ENCODE results near the gene SH3PXD2B. TPM values are rescaled to one million over a fixed set of nuclear protein-coding genes. Genes with fewer than 3 reads are reported as not detected.
"Not testable (repeated sequence)": the region's sequence is repeated elsewhere in the genome, so short reads cannot be mapped to it uniquely, and the experiment has no call there.

Gene SH3PXD2B
- polyA plus RNA-seq, 3 donors, result 5.7 to 23.6 (median 9.6) TPM

GRCh38 chr5:172396994-172397393, 57.3 kb downstream of the SH3PXD2B start:
- H3K27ac ChIP-seq (ENCODE audit: low read depth, low read length), result not testable (repeated sequence)
- WGBS, 3 donors, result 94 to 96% (median 95%) methylated on average over 8 of the region's 8 CpGs

GRCh38 chr5:172396220-172396619, 58.1 kb downstream of the SH3PXD2B start:
- no peak overlapping the region for H3K27ac ChIP-seq (ENCODE audit: low read depth, low read length)
- 95 to 97% (median 97%) methylated on average over 3 of the region's 3 CpGs for WGBS, 3 donors

- H3K27ac ChIP-seq (ENCODE audit: low read depth, low read length), result no peak overlapping the region
- 78 to 90% (median 82%) methylated on average over 5 of the region's 5 CpGs for WGBS, 3 donors
These were observed 58.8 kb downstream of the SH3PXD2B start for GRCh38 chr5:172395483-172395882.

DNA sequence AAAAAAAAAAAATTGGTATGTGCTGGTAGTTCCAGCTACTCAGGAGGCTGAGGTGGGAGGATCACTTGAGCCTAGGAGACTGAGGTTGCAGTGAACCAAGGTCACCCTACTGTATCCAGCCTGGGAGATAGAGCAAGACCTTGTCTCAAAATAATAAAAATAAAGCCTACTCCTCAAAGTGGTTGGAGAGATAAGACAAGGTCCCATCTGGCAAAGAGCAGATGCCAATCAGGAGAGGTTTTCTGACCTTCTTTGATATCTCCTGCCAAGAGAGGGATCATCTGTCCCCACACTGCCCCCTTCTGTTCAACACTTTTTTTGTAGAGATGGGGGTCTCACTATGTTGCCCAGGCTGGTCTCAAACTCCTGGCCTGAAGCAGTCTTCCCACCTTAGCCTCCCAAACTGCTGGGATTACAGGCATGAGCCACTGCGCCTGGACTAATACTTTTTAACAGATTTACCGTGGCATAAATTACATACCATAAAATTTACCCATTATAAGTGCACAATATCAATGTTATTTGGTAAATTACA, 64.7 kb downstream of the SH3PXD2B start:
- no peak overlapping the region for H3K27ac ChIP-seq (ENCODE audit: low read depth, low read length)
- WGBS, 3 donors, result 68 to 95% (median 68%) methylated on average over 2 of the region's 2 CpGs

- 70 to 85% (median 77%) methylated on average over 2 of the region's 2 CpGs for WGBS, 3 donors
- no peak overlapping the region for H3K27ac ChIP-seq (ENCODE audit: low read depth, low read length)
These were observed 66.0 kb downstream of the SH3PXD2B start for GRCh38 chr5:172388246-172388733.

- WGBS, 3 donors, result 61 to 77% (median 76%) methylated on average over 5 of the region's 5 CpGs
- H3K27ac ChIP-seq (ENCODE audit: low read depth, low read length), result no peak overlapping the region
These were observed 68.6 kb downstream of the SH3PXD2B start for GRCh38 chr5:172385707-172386106.

- WGBS, 3 donors, result 85 to 91% (median 90%) methylated on average over 5 of the region's 5 CpGs
- H3K27ac ChIP-seq (ENCODE audit: low read depth, low read length), result no peak overlapping the region
These were observed 69.2 kb downstream of the SH3PXD2B start for GRCh38 chr5:172385010-172385563.

DNA sequence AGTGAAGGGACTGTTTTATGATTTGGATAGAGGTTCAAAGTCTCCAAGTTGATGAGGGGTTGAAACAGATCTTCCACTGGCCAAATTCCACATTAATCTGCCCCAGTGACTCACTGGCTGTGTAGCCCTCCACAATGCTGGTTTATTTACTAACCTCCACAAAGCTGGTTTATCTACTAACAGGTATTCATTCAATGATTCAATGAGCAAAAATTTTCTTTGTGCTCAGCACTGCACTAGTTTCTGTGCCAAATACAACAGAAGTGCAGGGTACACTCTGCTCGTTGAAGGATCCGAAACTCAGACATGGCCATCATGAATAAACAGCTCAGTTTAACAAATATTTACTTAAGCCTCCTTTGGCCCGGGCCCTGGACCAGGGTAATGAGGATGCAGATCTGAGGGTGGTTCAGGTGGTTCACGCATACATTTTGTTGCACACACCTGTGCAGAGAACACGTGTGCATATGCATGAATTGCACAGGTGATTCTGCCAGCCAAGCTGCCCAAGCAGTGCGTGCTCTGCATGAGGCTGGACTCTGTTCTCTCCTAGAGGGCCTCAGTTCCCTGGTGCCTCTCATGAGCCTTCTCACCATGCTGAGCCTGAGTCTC, 71.0 kb downstream of the SH3PXD2B start:
- no peak overlapping the region for H3K27ac ChIP-seq (ENCODE audit: low read depth, low read length)
- 30 to 93% (median 77%) methylated on average over 6 of the region's 6 CpGs for WGBS, 3 donors

DNA sequence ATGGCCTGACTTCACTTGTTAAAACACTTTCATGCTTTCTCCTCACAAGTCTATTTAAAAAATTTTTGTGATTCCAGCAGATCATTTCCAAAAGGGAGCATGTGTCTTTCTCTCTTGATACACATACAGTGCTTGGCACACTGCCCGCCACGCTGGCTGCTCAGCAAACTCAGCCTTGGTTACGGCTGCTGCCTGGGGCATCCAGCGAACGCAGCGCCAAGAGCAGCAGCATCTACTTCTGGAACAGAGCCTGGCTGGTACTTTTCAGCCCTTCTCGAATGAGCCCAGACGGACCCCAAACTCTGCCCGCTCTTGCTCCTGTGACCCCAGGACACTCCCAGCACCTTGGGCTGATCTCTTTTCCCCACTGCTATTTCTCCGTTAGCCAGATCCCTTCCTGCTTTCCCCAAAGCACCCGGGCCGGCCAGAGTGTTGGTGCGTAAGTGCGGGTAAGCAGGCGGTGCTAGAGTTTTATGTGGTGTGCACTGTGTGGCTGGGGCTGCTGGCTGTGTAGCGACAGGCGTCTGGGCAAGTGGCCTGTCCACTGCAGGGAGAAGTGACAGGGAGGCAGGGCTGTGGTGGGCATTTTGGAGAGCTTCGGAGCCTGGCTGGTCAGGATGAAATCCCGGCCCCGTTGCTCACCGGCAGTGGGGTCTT, 73.2 kb downstream of the SH3PXD2B start:
- H3K27ac ChIP-seq (ENCODE audit: low read depth, low read length), result no peak overlapping the region
- 72 to 81% (median 81%) methylated on average over 21 of the region's 21 CpGs for WGBS, 3 donors

GRCh38 chr5:172380301-172380986, 73.9 kb downstream of the SH3PXD2B start:
- 66 to 79% (median 67%) methylated on average over 18 of the region's 18 CpGs for WGBS, 3 donors

GRCh38 chr5:172379481-172379880, 74.8 kb downstream of the SH3PXD2B start:
- WGBS, 3 donors, result 69 to 92% (median 84%) methylated on average over 3 of the region's 3 CpGs
- H3K27ac ChIP-seq (ENCODE audit: low read depth, low read length), result no peak overlapping the region

More at GRCh38 chr5:172380301-172380986, 73.9 kb downstream of the SH3PXD2B start:
- no peak overlapping the region for H3K27ac ChIP-seq (ENCODE audit: low read depth, low read length)

DNA sequence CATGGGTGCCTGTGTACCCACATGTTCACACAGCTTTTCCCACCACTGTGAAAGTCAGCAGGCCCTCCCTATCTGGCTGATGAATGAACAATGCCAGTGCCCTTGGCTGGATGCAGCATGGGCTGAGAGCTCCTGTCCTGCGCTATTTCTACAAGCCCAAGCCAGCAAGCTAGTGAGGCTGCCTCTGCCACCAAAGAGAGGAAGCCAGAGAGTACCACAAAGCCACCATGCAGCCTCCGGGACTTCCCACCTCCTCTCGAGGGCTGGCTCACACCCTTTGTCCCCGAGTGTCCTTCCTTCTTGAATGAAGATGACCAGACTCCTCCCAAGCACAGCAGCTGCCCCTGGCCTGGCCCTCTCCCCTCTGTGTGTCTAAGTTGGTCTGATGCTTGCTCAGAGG, 76.5 kb downstream of the SH3PXD2B start:
- 45 to 89% (median 58%) methylated on average over 4 of the region's 4 CpGs for WGBS, 3 donors

DNA sequence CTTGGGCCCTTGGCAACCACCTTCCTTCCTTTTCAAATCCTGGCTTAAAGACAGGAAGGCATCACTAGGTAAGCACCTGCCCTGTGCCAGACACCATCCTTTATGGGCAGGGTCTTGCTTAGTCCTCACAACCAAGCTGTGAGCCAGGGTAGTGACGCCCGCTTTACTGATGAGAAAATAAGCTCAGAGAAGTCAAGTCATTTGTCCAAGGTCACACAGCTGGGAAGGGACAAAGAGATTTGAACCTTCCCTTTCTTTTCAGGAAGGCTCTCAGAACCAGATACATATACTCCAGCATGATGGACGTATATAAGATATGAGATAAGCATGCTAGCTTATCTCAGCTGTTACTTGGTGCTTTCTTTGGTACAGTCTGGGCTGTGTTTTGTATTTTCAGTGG, 76.9 kb downstream of the SH3PXD2B start:
- 86 to 96% (median 94%) methylated on average over 3 of the region's 3 CpGs for WGBS, 3 donors
- H3K27ac ChIP-seq (ENCODE audit: low read depth, low read length), result no peak overlapping the region

More for the DNA sequence above, 76.5 kb downstream of the SH3PXD2B start:
- H3K27ac ChIP-seq (ENCODE audit: low read depth, low read length), result no peak overlapping the region

GRCh38 chr5:172374783-172375182, 79.5 kb downstream of the SH3PXD2B start:
- no peak overlapping the region for H3K27ac ChIP-seq (ENCODE audit: low read depth, low read length)
- 93 to 97% (median 95%) methylated on average over 6 of the region's 6 CpGs for WGBS, 3 donors

DNA sequence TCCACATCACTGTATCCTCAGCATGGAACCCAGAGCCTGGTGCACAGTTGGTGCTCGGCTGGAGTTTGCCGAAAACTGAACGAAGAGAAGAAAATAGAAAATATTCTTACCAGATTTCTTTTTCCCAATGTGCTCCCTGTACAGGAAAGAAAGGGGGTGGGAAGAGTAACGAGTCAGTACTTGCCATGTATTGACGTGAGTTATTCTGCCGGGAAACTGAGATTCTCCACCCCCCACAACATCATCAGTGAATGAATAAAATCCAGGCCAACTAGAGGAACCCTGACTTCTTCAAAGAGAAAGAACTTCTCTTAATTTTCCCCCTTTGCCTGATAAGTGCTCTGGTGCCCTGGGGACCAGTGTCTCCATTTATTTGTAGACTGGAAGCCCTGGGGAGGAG, 80.6 kb downstream of the SH3PXD2B start:
- no peak overlapping the region for H3K27ac ChIP-seq (ENCODE audit: low read depth, low read length)
- WGBS, 3 donors, result 96 to 97% (median 97%) methylated on average over 6 of the region's 6 CpGs

GRCh38 chr5:172371684-172372083, 82.6 kb downstream of the SH3PXD2B start:
- 96 to 97% (median 97%) methylated on average over 7 of the region's 7 CpGs for WGBS, 3 donors
- H3K27ac ChIP-seq (ENCODE audit: low read depth, low read length), result no peak overlapping the region

DNA sequence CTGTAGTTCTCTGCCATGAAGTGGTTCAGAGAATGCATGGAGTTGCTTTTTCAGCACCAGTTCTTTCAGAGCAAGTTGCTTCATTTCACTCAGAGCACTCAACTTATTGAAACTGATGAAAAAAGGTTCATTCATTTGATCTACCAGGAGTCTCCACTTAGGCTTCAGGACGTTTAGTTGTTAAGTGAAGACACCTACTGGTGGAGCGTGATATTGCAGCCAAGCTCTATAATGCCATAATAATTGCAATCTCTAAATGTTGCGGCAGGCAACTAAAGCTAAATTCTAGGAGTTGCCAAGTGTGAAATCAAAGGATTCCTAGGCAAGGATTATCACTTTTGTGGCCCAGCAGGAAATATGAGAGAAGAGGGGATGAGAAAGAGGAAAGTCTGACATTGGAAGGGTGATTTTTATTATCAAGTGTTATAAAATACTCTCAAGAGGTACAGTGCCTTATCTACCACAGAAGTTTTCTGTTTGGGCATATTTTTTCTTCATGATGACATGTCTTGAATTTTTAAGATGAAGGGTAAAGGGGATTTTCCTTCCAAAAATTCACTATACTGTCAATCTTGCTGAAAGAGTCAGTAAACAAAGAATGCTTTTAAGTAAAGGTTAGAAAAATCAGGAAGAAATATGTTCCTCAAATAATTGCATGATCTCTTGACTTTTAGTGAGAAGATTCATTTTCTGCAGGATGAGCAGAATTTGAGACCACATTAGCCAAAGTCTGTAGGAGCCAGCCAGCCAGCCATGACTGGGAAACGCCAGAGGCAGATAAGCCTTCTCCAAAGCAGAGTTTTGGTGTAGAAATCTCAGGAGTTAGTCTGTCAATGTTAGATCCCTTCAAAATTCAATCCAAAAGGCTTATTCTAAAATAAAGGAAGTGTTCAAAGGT, 83.4 kb downstream of the SH3PXD2B start:
- H3K27ac ChIP-seq (ENCODE audit: low read depth, low read length), result no peak overlapping the region
- 59 to 63% (median 61%) methylated on average over 4 of the region's 4 CpGs for WGBS, 3 donors

DNA sequence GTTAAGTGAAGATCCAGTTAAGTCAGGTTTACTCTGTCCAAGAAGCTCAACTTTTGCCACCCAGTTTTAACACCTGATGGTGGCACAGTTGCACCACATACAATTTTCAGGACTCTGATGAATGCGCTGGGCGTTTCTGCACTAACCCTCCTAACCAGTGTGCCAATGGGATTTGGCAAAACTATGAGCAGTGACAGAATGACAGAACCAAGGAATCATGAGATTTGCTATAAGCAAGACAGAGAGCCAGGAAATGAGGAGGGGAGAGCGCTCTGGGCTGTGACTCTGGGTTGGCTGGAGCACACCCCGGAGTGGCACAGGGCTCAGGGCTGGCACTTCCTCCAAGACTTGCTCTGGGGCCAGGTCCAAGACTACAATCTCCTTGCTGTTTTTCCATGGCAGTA, 84.1 kb downstream of the SH3PXD2B start:
- WGBS, 3 donors, result 83 to 88% (median 87%) methylated on average over 4 of the region's 4 CpGs
- H3K27ac ChIP-seq (ENCODE audit: low read depth, low read length), result no peak overlapping the region
